Measurements from ENCODE around the gene CAMK1.

- TF ChIP-seq SIN3A (IDR thresholded peaks at IDR 0.05; ENCODE audit: borderline replicate concordance, insufficient read depth, low read depth, low read length): no peak
- no peak for TF ChIP-seq CTCF (IDR thresholded peaks at IDR 0.05)
These were observed 52.8 kb downstream of the CAMK1 start for GRCh38 chr3:9716801-9717555.

Data from Panc1 (cell line).